GM12878 (cell line): ENCODE measurements around the gene ATP5PD. TPM values are rescaled to one million over a fixed set of nuclear protein-coding genes. Genes with fewer than 3 reads are reported as not detected.

Experiments used
- ATAC-seq: fragments of 200-7000 bp; cut with Tn5 transposase; 3 replicates; pipeline ENCODE4 v1.9.1; 2020; ENCODE audit warnings: mild to moderate bottlenecking, moderate library complexity
- BruUV-seq: library from RNA; stranded (reverse); fragments of 400-500 nt; replicated peaks from 2 replicates; lab custom pipeline; 2021; lab: Mats Ljungman, UMichigan
- CTCF ChIA-PET: fragments of 300-600 bp; sonication (Branson Sonifier 250); formaldehyde crosslinking; extraction: SDS; loops from one replicate; lab custom pipeline; 2021; ENCODE audit warnings: inconsistent platforms; lab: Yijun Ruan, JAX
- POLR2A ChIA-PET: fragments of 350-600 bp; formaldehyde crosslinking; extraction: SDS; loops from one replicate; lab custom pipeline; 2021; ENCODE audit warnings: inconsistent platforms; lab: Charles Lee
- RAD21 ChIA-PET: fragments of 300-600 bp; sonication (Branson Sonifier 250); formaldehyde crosslinking; loops from one replicate; lab custom pipeline; 2023; ENCODE audit warnings: antibody characterized with exemption; ENCODE audit not compliant: unreplicated experiment; lab: Charles Lee
- SMC1A ChIA-PET: fragments of 300-600 bp; sonication (Branson Sonifier 250); formaldehyde crosslinking; loops from one replicate; lab custom pipeline; 2023; ENCODE audit not compliant: unreplicated experiment, uncharacterized antibody; lab: Charles Lee
- DNase-seq: peaks from one replicate; pipeline ENCODE4 v3.0.0-alpha.2; 2011; ENCODE audit warnings: low read depth, low spot score
- FAIRE-seq: peaks from 3 replicates; lab custom pipeline; 2011; peaks lifted over from hg19 to GRCh38; lab: Jason Lieb, UNC
- H2AFZ ChIP-seq: 2 replicates; pipeline ENCODE4 v1.6.0; 2011; ENCODE audit warnings: low read depth, low read length, control low read depth; ENCODE audit not compliant: control insufficient read depth
- H3K27ac ChIP-seq: 2 replicates; pipeline ENCODE4 v1.5.1; 2011; ENCODE audit warnings: control low read depth; ENCODE audit not compliant: control insufficient read depth, insufficient read depth
- H3K27me3 ChIP-seq, 2 experiments: replicated peaks in 1 of 2; 2 replicates each; pipeline versions ENCODE4 v1.6.0 to v1.6.1; 2011; ENCODE audit warnings: low read length in 1 of 2; ENCODE audit not compliant: control insufficient read depth in 2 of 2, insufficient read depth in 2 of 2
- H3K36me3 ChIP-seq, 2 experiments: 2 replicates each; pipeline ENCODE4 v1.5.1; 2011; ENCODE audit warnings: low read length in 1 of 2; ENCODE audit not compliant: control insufficient read depth in 2 of 2, insufficient read depth in 2 of 2
- H3K4me1 ChIP-seq: 2 replicates; pipeline ENCODE4 v1.6.1; 2011; ENCODE audit warnings: mild to moderate bottlenecking, low read length, moderate library complexity, mixed read lengths; ENCODE audit not compliant: control insufficient read depth, insufficient read depth
- H3K4me2 ChIP-seq: 2 replicates; pipeline ENCODE4 v1.6.0; 2011; ENCODE audit warnings: control low read depth; ENCODE audit not compliant: control insufficient read depth, insufficient read depth
- H3K4me3 ChIP-seq: fragments of 200-600 bp; sonication (generic); 2 replicates; pipeline ENCODE4 v1.5.1; 2016
- H3K79me2 ChIP-seq: 2 replicates; pipeline ENCODE4 v1.6.0; 2011; ENCODE audit warnings: low read length; ENCODE audit not compliant: control insufficient read depth, insufficient read depth
- H3K9ac ChIP-seq: 2 replicates; pipeline ENCODE4 v1.8.0; 2011; ENCODE audit warnings: low read length, control low read depth, mixed read lengths; ENCODE audit not compliant: control insufficient read depth, insufficient read depth
- H3K9me3 ChIP-seq: replicated peaks from 3 replicates; pipeline ENCODE4 v1.5.1; 2011; ENCODE audit warnings: mild to moderate bottlenecking, low read length; ENCODE audit not compliant: control insufficient read depth, insufficient read depth
- H4K20me1 ChIP-seq: 2 replicates; pipeline ENCODE4 v1.6.0; 2011; ENCODE audit not compliant: control insufficient read depth, insufficient read depth
- BCL11A ChIP-seq: IDR thresholded peaks from 2 replicates; pipeline ENCODE4 v1.6.1; 2011; ENCODE audit warnings: low read depth, low read length
- BCLAF1 ChIP-seq: fragments of 450-650 bp; IDR thresholded peaks from 2 replicates; pipeline ENCODE4 v1.6.1; 2017; ENCODE audit warnings: antibody characterized with exemption, mild to moderate bottlenecking, moderate library complexity
- ETV6 ChIP-seq, 2 experiments: fragments of 450-650 bp in 1 of 2; IDR thresholded peaks in 1 of 2; conservative IDR thresholded peaks in 1 of 2; 2 replicates each; pipeline ENCODE4 v1.6.1; 2014; ENCODE audit warnings: antibody characterized with exemption in 1 of 2, borderline replicate concordance in 1 of 2, low read depth in 1 of 2, mild to moderate bottlenecking in 1 of 2, moderate library complexity in 1 of 2
- HDAC6 ChIP-seq: fragments of 200-600 bp; sonication (generic); IDR thresholded peaks from one replicate; pipeline ENCODE4 v1.8.0; 2017; ENCODE audit warnings: antibody characterized with exemption; ENCODE audit not compliant: unreplicated experiment
- IRF4 ChIP-seq: IDR thresholded peaks from 2 replicates; pipeline ENCODE4 v1.6.1; 2011; ENCODE audit warnings: low read depth, low read length
- KAT2A ChIP-seq: conservative IDR thresholded peaks from 2 replicates; pipeline ENCODE4 v1.6.1; 2011; ENCODE audit warnings: low read depth, low read length; ENCODE audit not compliant: control insufficient read depth
- RB1 ChIP-seq: fragments of 450-650 bp; formaldehyde crosslinking; IDR thresholded peaks from 2 replicates; pipeline ENCODE4 v1.6.1; 2017; ENCODE audit warnings: mild to moderate bottlenecking, borderline replicate concordance
- SRF ChIP-seq, 2 experiments: IDR thresholded peaks; 2 replicates each; pipeline ENCODE4 v1.6.1; 2011; ENCODE audit warnings: low read depth in 2 of 2, low read length in 2 of 2, mild to moderate bottlenecking in 1 of 2, moderate library complexity in 1 of 2
- TCF12 ChIP-seq: IDR thresholded peaks from 2 replicates; pipeline ENCODE4 v1.6.1; 2011; ENCODE audit warnings: low read depth, mild to moderate bottlenecking, low read length
- ZNF274 ChIP-seq: IDR thresholded peaks from one replicate; pipeline ENCODE4 v1.8.0; 2011; ENCODE audit not compliant: insufficient read length, insufficient read depth
- WGBS: methylation state at CpG from one replicate; pipeline ENCODE4 v1.1.6; 2016; ENCODE audit warnings: low lambda C conversion rate; ENCODE audit not compliant: insufficient replicate concordance, insufficient coverage; ENCODE audit errors: missing lambda C conversion rate; 5-methylcytosine and 5-hydroxymethylcytosine counted together
- in situ Hi-C: fragments of 300-500 bp; cut with MboI; formaldehyde crosslinking; loops from 9 replicates; pipeline ENCODE4 v1.14.3; 2018; ENCODE audit warnings: mixed read lengths
- intact Hi-C: fragments of 100-400 bp; cut with micrococcal nuclease; formaldehyde crosslinking; loops from one replicate; pipeline ENCODE4 v1.14.2; 2022; ENCODE audit not compliant: unreplicated experiment
- polyA plus RNA-seq, 11 experiments: library from polyadenylated mRNA; depleted of rRNA in 4 of 11; unstranded in 6 of 11; stranded (reverse) in 5 of 11; fragments of >200 nt; fragmentation: Nextera tagmentation in 4 of 11; fragmentation: Illumina TruSeq in 1 of 11; extraction: Ambion mirVana in 4 of 11; extraction: Trizol in 1 of 11; gene quantifications; 1 replicate in 1 of 11; 2 replicates in 10 of 11; pipeline versions ENCODE4 v1.2.1 to v1.2.3, GENCODE V29; 2011 to 2016; ENCODE audit warnings: inconsistent platforms in 2 of 11, missing spikeins in 2 of 11, low read depth in 1 of 11
- total RNA-seq, 4 experiments: library from RNA; depleted of rRNA in 3 of 4; stranded (reverse); fragments of >200 nt in 3 of 4; fragmentation: Illumina TruSeq in 1 of 4; extraction: Trizol in 1 of 4; gene quantifications; 2 replicates each; pipeline versions ENCODE4 v1.2.1 to v1.2.3, GENCODE V29; 2013 to 2021

ATP5PD gene
- total and polyA plus RNA-seq, 10 of the 15 experiments (the other 5 are each of a cell fraction or from before 2014, with no cell fraction given), result 172 to 772 (median 321) TPM

- TF ChIP-seq ETV6 (conservative IDR thresholded peaks at IDR 0.05 in 1 of 2, IDR thresholded peaks at IDR 0.05 in 1 of 2; ENCODE audit: borderline replicate concordance in 1 of 2, low read depth in 1 of 2) (no peak), BCL11A (no peak), KAT2A (no peak), HDAC6 (no peak), IRF4 (no peak), BCLAF1 (no peak), SRF (IDR thresholded peaks at IDR 0.05; ENCODE audit: low read depth in 2 of 2, low read length in 2 of 2) (no peak), RB1 (no peak), TCF12 (no peak), ZNF274 (no peak)
- no peaks in the 10 kb centered on the region for H3K36me3 ChIP-seq
- no peak overlapping the region for H3K27ac ChIP-seq
- H3K79me2 ChIP-seq, result no peaks in the 10 kb centered on the region
- in situ Hi-C loops, result no loop called here
- WGBS, result 75% methylated on average over 19 of the region's 19 CpGs
- no peak overlapping the region for H3K4me2 ChIP-seq
- H3K4me1 ChIP-seq, result peaks cover 13% of the 10 kb centered on the region
- DNase-seq (no peak), ATAC-seq (no peak), FAIRE-seq (no peak)
- BruUV-seq, result no TSS peak
- RAD21 ChIA-PET, result interaction anchor here (1.1 to 1.2 kb wide), 2 partner anchors 18 to 23 kb away, joined by 3 read pairs; partner anchors contain the start of gene ARMC7
- H3K9ac ChIP-seq, result no peak overlapping the region
- CTCF ChIA-PET, result interaction anchor here (1.4 to 1.7 kb wide), 3 partner anchors 14 to 22 kb away, joined by 4 to 7 read pairs (median 4); no protein-coding TSS in a partner anchor
- no peak overlapping the region for H2AFZ ChIP-seq
- H3K4me3 ChIP-seq, result no peak overlapping the region
- SMC1A ChIA-PET, result no interaction called here
- POLR2A ChIA-PET, result no interaction called here
- intact Hi-C loops, result no loop called here
- no peaks in the 10 kb centered on the region for H3K9me3 ChIP-seq
- no peaks in the 10 kb centered on the region for H4K20me1 ChIP-seq
- no peaks in the 10 kb centered on the region for H3K27me3 ChIP-seq
Observed at GRCh38 chr17:75090871-75091854, 44.4 kb upstream of the ATP5PD start.
